OCI-LY1 (cell line): ENCODE results near the gene PAEP.

Experiments
- H2AFZ ChIP-seq: fragments of 200-600 bp; sonication (generic), shearing (Covaris generic); 2 replicates; pipeline ENCODE4 v1.6.0; 2014; ENCODE audit warnings: antibody characterized with exemption, mild to moderate bottlenecking, low read length
- H3F3A ChIP-seq: fragments of 200-600 bp; sonication (generic), shearing (Covaris generic); 2 replicates; pipeline ENCODE4 v1.6.0; 2014; ENCODE audit warnings: mild to moderate bottlenecking, antibody characterized with exemption, low read length, moderate library complexity; ENCODE audit not compliant: insufficient read depth
- H3K27ac ChIP-seq: fragments of 200-600 bp; sonication (generic); 2 replicates; pipeline ENCODE4 v1.5.1; 2014; ENCODE audit warnings: low read length, mixed run types, mild to moderate bottlenecking, low read depth; ENCODE audit not compliant: poor library complexity, severe bottlenecking
- H3K27me3 ChIP-seq: fragments of 200-600 bp; sonication (generic); 2 replicates; pipeline ENCODE4 v1.6.0; 2014; ENCODE audit warnings: antibody characterized with exemption, mild to moderate bottlenecking, low read length, moderate library complexity; ENCODE audit not compliant: insufficient read depth
- H3K36me3 ChIP-seq: fragments of 200-600 bp; sonication (generic); 2 replicates; pipeline ENCODE4 v1.6.1; 2014; ENCODE audit warnings: mild to moderate bottlenecking, antibody characterized with exemption, low read length, moderate library complexity, mixed read lengths; ENCODE audit not compliant: insufficient read depth
- H3K4me1 ChIP-seq: fragments of 200-600 bp; sonication (generic); 2 replicates; pipeline ENCODE4 v1.5.1; 2014; ENCODE audit warnings: mild to moderate bottlenecking, low read length, moderate library complexity; ENCODE audit not compliant: insufficient read depth, severe bottlenecking
- H3K4me2 ChIP-seq: fragments of 200-600 bp; sonication (generic), shearing (Covaris generic); 2 replicates; pipeline ENCODE4 v1.6.1; 2014; ENCODE audit warnings: low read length
- H3K4me3 ChIP-seq: fragments of 200-600 bp; sonication (generic); 2 replicates; pipeline ENCODE4 v1.5.1; 2014; ENCODE audit warnings: low read length, low read depth, mild to moderate bottlenecking, mixed read lengths; ENCODE audit not compliant: poor library complexity, severe bottlenecking
- H3K79me2 ChIP-seq: fragments of 200-600 bp; shearing (Covaris generic); 2 replicates; pipeline ENCODE4 v1.6.1; 2016; ENCODE audit warnings: mixed run types, low read length, mixed read lengths; ENCODE audit not compliant: insufficient read depth
- H3K9ac ChIP-seq: fragments of 200-600 bp; sonication (generic), shearing (Covaris generic); 2 replicates; pipeline ENCODE4 v1.6.1; 2014; ENCODE audit warnings: mild to moderate bottlenecking, low read length, mixed read lengths
- H3K9me2 ChIP-seq: fragments of 200-600 bp; sonication (generic), shearing (Covaris generic); 2 replicates; pipeline ENCODE4 v1.6.1; 2014; ENCODE audit warnings: low read depth, mild to moderate bottlenecking, low read length, mixed read lengths
- H3K9me3 ChIP-seq: fragments of 200-600 bp; shearing (Covaris generic); 2 replicates; pipeline ENCODE4 v1.6.1; 2014; ENCODE audit warnings: low read length, mixed read lengths
- H4K20me1 ChIP-seq: fragments of 200-600 bp; sonication (generic), shearing (Covaris generic); 2 replicates; pipeline ENCODE4 v1.6.0; 2016; ENCODE audit warnings: mild to moderate bottlenecking, low read length; ENCODE audit not compliant: insufficient read depth
- CTCF ChIP-seq: fragments of 200-600 bp; sonication (generic), shearing (Covaris generic); IDR thresholded peaks from 2 replicates; pipeline ENCODE4 v1.5.1; 2017; ENCODE audit warnings: mild to moderate bottlenecking, antibody characterized with exemption, low read length, moderate library complexity, mixed read lengths
- EZH2 ChIP-seq: fragments of 200-600 bp; sonication (generic), shearing (Covaris generic); IDR thresholded peaks from 2 replicates; pipeline ENCODE4 v1.8.0; 2017; ENCODE audit warnings: borderline replicate concordance, mixed run types, mild to moderate bottlenecking, antibody characterized with exemption, low read length, moderate library complexity, mixed read lengths

The PAEP gene

GRCh38 chr9:135573124-135573523 lies 11.6 kb downstream of the PAEP start:
- Histone ChIP-seq H3F3A (no peaks in the 10 kb centered on the region), H4K20me1 (no peaks in the 10 kb centered on the region), H3K9me2 (no peaks in the 10 kb centered on the region), H3K4me1 (no peaks in the 10 kb centered on the region), H3K9me3 (no peaks in the 10 kb centered on the region), H3K36me3 (no peaks in the 10 kb centered on the region), H3K9ac (no peak overlapping the region), H3K27me3 (peaks cover 14% of the 10 kb centered on the region; the same call in 1 of the 2 replicates), H3K79me2 (no peaks in the 10 kb centered on the region), H3K27ac (no peak overlapping the region), H3K4me2 (no peak overlapping the region), H3K4me3 (no peak overlapping the region), H2AFZ (no peak overlapping the region)
- TF ChIP-seq EZH2 = no peak

- Histone ChIP-seq H3K9me2 (no peaks in the 10 kb centered on the region), H3K27ac (no peak overlapping the region), H3K79me2 (no peaks in the 10 kb centered on the region), H3K4me3 (no peak overlapping the region), H3K9me3 (no peaks in the 10 kb centered on the region), H4K20me1 (no peaks in the 10 kb centered on the region), H3K36me3 (no peaks in the 10 kb centered on the region), H3F3A (no peaks in the 10 kb centered on the region), H3K4me2 (no peak overlapping the region), H3K9ac (no peak overlapping the region), H3K27me3 (peaks cover 13% of the 10 kb centered on the region; the same call in 1 of the 2 replicates), H2AFZ (no peak overlapping the region), H3K4me1 (no peaks in the 10 kb centered on the region)
- TF ChIP-seq EZH2 (no peak), CTCF (no peak)
Observed at GRCh38 chr9:135574331-135574730, 12.8 kb downstream of the PAEP start.

DNA sequence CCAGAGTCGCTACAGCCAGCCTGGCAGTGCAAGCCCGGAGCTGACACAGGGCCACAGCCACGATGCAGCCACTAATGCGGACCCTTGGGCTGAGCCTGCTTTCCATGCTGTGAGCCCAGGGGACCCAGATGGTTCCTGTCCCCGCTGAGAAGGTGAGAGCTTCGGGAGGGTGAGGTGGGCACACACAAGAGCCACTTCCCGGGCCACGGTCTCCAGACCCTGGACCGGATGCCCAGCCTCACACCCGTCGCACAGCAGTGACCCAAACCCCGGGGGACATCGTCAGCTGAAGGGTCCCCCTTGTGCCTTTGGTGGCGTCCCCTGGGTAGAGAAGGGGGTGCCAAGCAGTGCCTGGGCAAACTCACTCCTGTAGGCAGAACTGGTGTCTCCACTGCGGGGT lies 13.4 kb downstream of the PAEP start:
- Histone ChIP-seq H3K9ac (no peak overlapping the region), H3K36me3 (no peaks in the 10 kb centered on the region), H3K27ac (no peak overlapping the region), H3K27me3 (peaks cover 14% of the 10 kb centered on the region; the same call in 1 of the 2 replicates), H3K9me3 (no peaks in the 10 kb centered on the region), H3K9me2 (no peaks in the 10 kb centered on the region), H3K79me2 (no peaks in the 10 kb centered on the region), H3K4me1 (no peaks in the 10 kb centered on the region), H2AFZ (no peak overlapping the region), H3F3A (no peaks in the 10 kb centered on the region), H3K4me3 (no peak overlapping the region), H3K4me2 (no peak overlapping the region), H4K20me1 (no peaks in the 10 kb centered on the region)
- TF ChIP-seq CTCF (no peak), EZH2 (no peak)

DNA sequence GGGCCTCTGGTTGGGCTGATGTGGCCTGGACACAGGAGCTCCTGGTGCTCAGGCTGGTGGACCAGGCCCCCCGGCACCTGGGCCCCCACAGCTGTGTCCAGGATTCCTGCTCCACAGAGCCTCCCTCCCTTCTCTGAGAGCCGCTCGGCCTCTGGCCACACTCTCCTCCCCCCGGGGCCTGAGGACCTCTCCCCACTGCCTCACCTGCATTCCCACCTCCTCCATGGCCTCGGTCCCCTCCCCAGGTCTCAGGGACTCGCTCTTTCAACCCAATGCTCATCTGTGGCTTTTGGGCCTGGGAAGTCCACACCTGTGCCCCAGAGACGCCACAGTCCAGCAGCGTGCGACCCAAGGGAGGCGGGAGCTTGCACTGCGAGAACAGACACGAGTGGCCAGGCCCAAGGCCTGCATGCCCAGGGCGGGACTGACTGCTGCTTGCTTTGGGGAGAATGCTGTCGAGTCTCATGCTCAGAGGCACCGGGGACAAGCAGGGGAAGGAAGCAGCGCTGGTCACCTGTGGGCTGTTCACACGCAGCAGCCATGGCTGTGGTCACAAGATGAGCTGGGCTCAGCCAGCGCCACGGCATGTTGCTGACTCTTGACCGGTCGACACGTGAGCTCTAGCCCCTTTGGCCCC lies 14.6 kb downstream of the PAEP start:
- Histone ChIP-seq H3K27ac (no peak overlapping the region), H4K20me1 (no peaks in the 10 kb centered on the region), H3K36me3 (no peaks in the 10 kb centered on the region), H3K4me1 (no peaks in the 10 kb centered on the region), H3K4me3 (no peak overlapping the region), H3K79me2 (no peaks in the 10 kb centered on the region), H3K4me2 (no peak overlapping the region), H2AFZ (no peak overlapping the region), H3K9me2 (no peaks in the 10 kb centered on the region), H3K9me3 (no peaks in the 10 kb centered on the region), H3K9ac (no peak overlapping the region), H3F3A (no peaks in the 10 kb centered on the region), H3K27me3 (peaks cover 14% of the 10 kb centered on the region; the same call in 1 of the 2 replicates)
- TF ChIP-seq CTCF (no peak), EZH2 (no peak)
